Upper lobe of right lung (tissue), 1 donor: Measurements from ENCODE around the gene PIK3CB. TPM values are rescaled to one million over a fixed set of nuclear protein-coding genes. Genes with fewer than 3 reads are reported as not detected.
"Not testable (repeated sequence)": the region's sequence is repeated elsewhere in the genome, so short reads cannot be mapped to it uniquely, and the experiment has no call there.

Source experiments
- ATAC-seq: fragments of 200-7000 bp; cut with Tn5 transposase; one replicate; pipeline ENCODE4 v1.9.1; 2020; ENCODE audit warnings: mild to moderate bottlenecking, moderate library complexity
- DNase-seq: peaks from one replicate; pipeline ENCODE4 v3.0.0-alpha.2; 2020
- H3K27ac ChIP-seq: fragments of 200-600 bp; one replicate; pipeline ENCODE4 v1.8.0; 2022
- H3K27me3 ChIP-seq: fragments of 200-600 bp; one replicate; pipeline ENCODE4 v1.8.0; 2022; ENCODE audit warnings: mild to moderate bottlenecking
- H3K36me3 ChIP-seq: fragments of 200-600 bp; one replicate; pipeline ENCODE4 v1.8.0; 2022
- H3K4me1 ChIP-seq: fragments of 200-600 bp; one replicate; pipeline ENCODE4 v1.8.0; 2022
- H3K4me3 ChIP-seq: fragments of 200-600 bp; one replicate; pipeline ENCODE4 v1.8.0; 2022; ENCODE audit warnings: mild to moderate bottlenecking
- H3K9me3 ChIP-seq: fragments of 200-600 bp; one replicate; pipeline ENCODE4 v1.8.0; 2022
- CTCF ChIP-seq: fragments of 200-600 bp; IDR thresholded peaks from one replicate; pipeline ENCODE4 v1.8.0; 2022; ENCODE audit warnings: antibody characterized with exemption
- intact Hi-C: fragments of 100-400 bp; cut with DNase I; formaldehyde crosslinking; loops from one replicate; pipeline ENCODE4 v1.11.0; 2022
- total RNA-seq: library from RNA; stranded (reverse); fragmentation: NEBNext Ultra II Directional; extraction: Animal tissue kit (Norgen Biotek cat#: 25700); gene quantifications from one replicate; pipeline ENCODE4 v1.2.1, GENCODE V29; 2021
- donor health status: DM: no; HTN: yes; CAD: no; lungs with severe emphysema.

The PIK3CB gene
- total RNA-seq, 1 donor from 2014 or later, result 37.4 TPM

DNA sequence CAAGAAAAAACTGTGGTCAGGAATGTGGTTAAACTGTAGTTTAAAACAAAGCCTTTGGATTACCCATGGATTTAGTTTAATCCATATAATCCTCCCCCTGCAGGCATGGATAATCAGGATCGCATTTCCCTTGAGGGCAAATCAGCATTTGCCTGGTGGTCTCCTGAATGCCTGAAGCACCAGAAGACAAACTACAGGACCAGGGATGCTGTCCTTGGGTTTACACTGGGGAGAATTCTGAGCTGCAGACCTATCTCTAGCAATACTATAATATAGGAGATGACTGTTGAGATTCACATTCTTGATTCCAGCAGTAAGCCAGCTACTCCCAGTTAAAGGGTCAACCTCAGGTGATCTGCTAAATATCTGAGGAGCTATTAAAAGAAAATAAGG lies 10.6 kb downstream of the PIK3CB start:
- DNase-seq (no peak), ATAC-seq (no peak)
- no peak for TF ChIP-seq CTCF
- intact Hi-C loops, result no loop called here
- Histone ChIP-seq H3K27ac (no peak overlapping the region), H3K9me3 (no peaks in the 10 kb centered on the region), H3K27me3 (no peaks in the 10 kb centered on the region), H3K4me1 (peaks cover 6% of the 10 kb centered on the region), H3K36me3 (no peaks in the 10 kb centered on the region), H3K4me3 (no peak overlapping the region)

DNA sequence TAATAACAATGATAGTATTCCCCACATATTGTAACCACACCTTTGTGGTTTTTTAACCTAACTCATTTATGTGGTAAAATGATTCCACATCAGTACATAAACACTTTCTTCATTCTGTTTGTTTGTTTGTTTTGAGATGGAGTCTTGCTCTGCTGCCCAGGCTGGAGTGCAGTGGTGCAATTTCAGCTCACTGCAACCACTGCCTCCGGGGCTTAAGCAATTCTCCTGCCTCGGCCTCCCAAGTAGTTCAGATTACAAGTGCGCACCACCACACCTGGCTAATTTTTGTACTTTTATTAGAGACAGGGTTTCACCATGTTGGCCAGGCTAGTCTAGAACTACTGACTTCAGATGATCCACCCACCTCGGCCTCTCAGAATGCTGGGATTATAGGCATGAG lies 14.3 kb downstream of the PIK3CB start:
- DNase-seq, intact Hi-C loops: not testable (repeated sequence)

GRCh38 chr3:138818185-138818860 lies 16.4 kb downstream of the PIK3CB start:
- no peak for DNase-seq
- ATAC-seq, result no peak

More for the DNA sequence above, 14.3 kb downstream of the PIK3CB start:
- H3K36me3 ChIP-seq, H3K27ac ChIP-seq, ATAC-seq, H3K4me3 ChIP-seq, H3K9me3 ChIP-seq, H3K27me3 ChIP-seq: not testable (repeated sequence)
- H3K4me1 ChIP-seq, result peaks cover 11% of the 10 kb centered on the region

DNA sequence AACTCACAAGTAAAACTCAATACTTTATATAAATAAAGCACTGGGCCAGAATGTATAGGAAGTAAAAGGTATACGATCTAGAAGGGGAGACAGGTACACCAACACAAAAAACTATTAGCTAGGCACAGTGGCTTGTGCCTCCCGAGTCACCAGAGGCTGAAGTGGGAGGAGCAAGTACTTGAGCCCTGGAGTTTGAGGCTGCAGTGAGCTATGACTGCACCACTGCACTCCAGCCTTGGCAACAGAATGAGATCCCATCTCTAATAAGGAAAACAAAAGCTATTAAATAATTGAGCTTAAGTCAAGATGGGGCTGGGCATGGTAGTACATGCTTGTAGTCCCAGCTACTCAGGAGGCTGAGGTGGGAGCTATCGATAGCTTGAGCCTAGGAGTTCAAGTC lies 17.0 kb downstream of the PIK3CB start:
- no peak for TF ChIP-seq CTCF
- intact Hi-C loops, result no loop called here
- Histone ChIP-seq H3K9me3 (no peaks in the 10 kb centered on the region), H3K4me3 (no peak overlapping the region), H3K4me1 (peaks cover 6% of the 10 kb centered on the region), H3K27me3 (no peaks in the 10 kb centered on the region), H3K27ac (no peak overlapping the region), H3K36me3 (no peaks in the 10 kb centered on the region)
- ATAC-seq (no peak), DNase-seq (no peak)

More at GRCh38 chr3:138818185-138818860, 16.4 kb downstream of the PIK3CB start:
- peaks cover 6% of the 10 kb centered on the region for H3K4me1 ChIP-seq
- no peak overlapping the region for H3K4me3 ChIP-seq
- no peaks in the 10 kb centered on the region for H3K36me3 ChIP-seq
- TF ChIP-seq CTCF, result no peak
- no peaks in the 10 kb centered on the region for H3K27me3 ChIP-seq
- no peak overlapping the region for H3K27ac ChIP-seq
- H3K9me3 ChIP-seq, result no peaks in the 10 kb centered on the region
- intact Hi-C loops, result no loop called here

GRCh38 chr3:138812806-138813205 lies 21.9 kb downstream of the PIK3CB start:
- no peak for DNase-seq
- no peak for TF ChIP-seq CTCF
- ATAC-seq, result no peak
- no peaks in the 10 kb centered on the region for H3K27me3 ChIP-seq
- H3K9me3 ChIP-seq, result no peaks in the 10 kb centered on the region
- no peaks in the 10 kb centered on the region for H3K36me3 ChIP-seq
- no peak overlapping the region for H3K27ac ChIP-seq
- H3K4me1 ChIP-seq, result peaks cover 12% of the 10 kb centered on the region
- no peak overlapping the region for H3K4me3 ChIP-seq
- intact Hi-C loops, result no loop called here

GRCh38 chr3:138809500-138810256 lies 25.1 kb downstream of the PIK3CB start:
- no peak for DNase-seq
- Histone ChIP-seq H3K4me1 (peaks cover 8% of the 10 kb centered on the region), H3K27ac (no peak overlapping the region), H3K36me3 (no peaks in the 10 kb centered on the region), H3K27me3 (no peaks in the 10 kb centered on the region), H3K9me3 (no peaks in the 10 kb centered on the region), H3K4me3 (no peak overlapping the region)
- TF ChIP-seq CTCF, result no peak
- ATAC-seq, result no peak
- intact Hi-C loops, result no loop called here
